LNCAP (cell line): ENCODE measurements around the gene CCDC93.

Experiments
- CTCF ChIP-seq: fragments of 450-650 bp; IDR thresholded peaks from 2 replicates; pipeline ENCODE4 v1.5.1; 2017; ENCODE audit warnings: mild to moderate bottlenecking

The CCDC93 gene

GRCh38 chr2:118056165-118056534 lies 42.3 kb upstream of the CCDC93 start:
- no peak for TF ChIP-seq CTCF

GRCh38 chr2:118055512-118056164 lies 41.8 kb upstream of the CCDC93 start:
- no peak for TF ChIP-seq CTCF

GRCh38 chr2:118054213-118055008 lies 40.5 kb upstream of the CCDC93 start:
- TF ChIP-seq CTCF: no peak

GRCh38 chr2:118053681-118054080 lies 39.8 kb upstream of the CCDC93 start:
- TF ChIP-seq CTCF: no peak

GRCh38 chr2:118052474-118052873 lies 38.6 kb upstream of the CCDC93 start:
- TF ChIP-seq CTCF: no peak

- TF ChIP-seq CTCF: no peak
These were observed 38.0 kb upstream of the CCDC93 start for GRCh38 chr2:118051826-118052358.

- no peak for TF ChIP-seq CTCF
These were observed 37.1 kb upstream of the CCDC93 start for GRCh38 chr2:118050974-118051373.
